ENCODE results near the gene SMC1B. TPM values are rescaled to one million over a fixed set of nuclear protein-coding genes. Genes with fewer than 3 reads are reported as not detected.

Gene SMC1B
- total and polyA plus RNA-seq, 4 donors, result 0.01 to 0.04 TPM; not detected in 2

- H3K4me3 ChIP-seq, result no peak overlapping the region
- H3K9me3 ChIP-seq (ENCODE audit: control insufficient read depth in 4 of 4, insufficient read depth in 3 of 4, low read length in 3 of 4), result peaks cover 0 to 9% (median 2%) of the 10 kb centered on the region in 4 donors
- peak in 1 of 3 donors; percentile 8 for DNase-seq
- 83 to 87% methylated on average over 18 of the region's 18 CpGs for WGBS, 2 donors
- H3K9ac ChIP-seq (ENCODE audit: insufficient read depth in 1 of 2, low read length in 2 of 2), result no peak overlapping the region
- no peak for TF ChIP-seq CTCF (IDR thresholded peaks at IDR 0.05; ENCODE audit: control extremely low read depth, extremely low read depth)
- H3K36me3 ChIP-seq (ENCODE audit: control insufficient read depth in 4 of 4, insufficient read depth in 4 of 4, low read length in 4 of 4), result no peaks in the 10 kb centered on the region
- H3K27me3 ChIP-seq (ENCODE audit: control insufficient read depth in 3 of 3, insufficient read depth in 3 of 3, low read length in 2 of 3), result no peaks in the 10 kb centered on the region
- no peak overlapping the region for H3K27ac ChIP-seq (ENCODE audit: low read depth in 1 of 2, low read length in 1 of 2)
- peaks cover 0 to 8% (median 0%) of the 10 kb centered on the region in 5 donors for H3K4me1 ChIP-seq (ENCODE audit: control insufficient read depth in 5 of 5, insufficient read depth in 5 of 5, low read length in 5 of 5)
- no peak for ATAC-seq (ENCODE audit: insufficient read depth, low FRiP score)
These were observed 16.8 kb upstream of the SMC1B start for GRCh38 chr22:45429981-45430775.

- ATAC-seq (ENCODE audit: insufficient read depth, low FRiP score) (no peak), DNase-seq (peak in 1 of 3 donors; percentile 8)
- WGBS, 2 donors, result 90 to 93% methylated on average over 10 of the region's 10 CpGs
- no peak for TF ChIP-seq CTCF (IDR thresholded peaks at IDR 0.05; ENCODE audit: control extremely low read depth, extremely low read depth)
- no peak overlapping the region for H3K9ac ChIP-seq (ENCODE audit: insufficient read depth in 1 of 2, low read length in 2 of 2)
- no peak overlapping the region for H3K4me3 ChIP-seq
- peaks cover 0 to 9% (median 2%) of the 10 kb centered on the region in 4 donors for H3K9me3 ChIP-seq (ENCODE audit: control insufficient read depth in 4 of 4, insufficient read depth in 3 of 4, low read length in 3 of 4)
- H3K27ac ChIP-seq (ENCODE audit: low read depth in 1 of 2, low read length in 1 of 2), result no peak overlapping the region
- H3K27me3 ChIP-seq (ENCODE audit: control insufficient read depth in 3 of 3, insufficient read depth in 3 of 3, low read length in 2 of 3), result no peaks in the 10 kb centered on the region
- H3K4me1 ChIP-seq (ENCODE audit: control insufficient read depth in 5 of 5, insufficient read depth in 5 of 5, low read length in 5 of 5), result peaks cover 0 to under 1% (median 0%) of the 10 kb centered on the region in 5 donors
- no peaks in the 10 kb centered on the region for H3K36me3 ChIP-seq (ENCODE audit: control insufficient read depth in 4 of 4, insufficient read depth in 4 of 4, low read length in 4 of 4)
These were observed 16.0 kb upstream of the SMC1B start for GRCh38 chr22:45429424-45429823.

DNA sequence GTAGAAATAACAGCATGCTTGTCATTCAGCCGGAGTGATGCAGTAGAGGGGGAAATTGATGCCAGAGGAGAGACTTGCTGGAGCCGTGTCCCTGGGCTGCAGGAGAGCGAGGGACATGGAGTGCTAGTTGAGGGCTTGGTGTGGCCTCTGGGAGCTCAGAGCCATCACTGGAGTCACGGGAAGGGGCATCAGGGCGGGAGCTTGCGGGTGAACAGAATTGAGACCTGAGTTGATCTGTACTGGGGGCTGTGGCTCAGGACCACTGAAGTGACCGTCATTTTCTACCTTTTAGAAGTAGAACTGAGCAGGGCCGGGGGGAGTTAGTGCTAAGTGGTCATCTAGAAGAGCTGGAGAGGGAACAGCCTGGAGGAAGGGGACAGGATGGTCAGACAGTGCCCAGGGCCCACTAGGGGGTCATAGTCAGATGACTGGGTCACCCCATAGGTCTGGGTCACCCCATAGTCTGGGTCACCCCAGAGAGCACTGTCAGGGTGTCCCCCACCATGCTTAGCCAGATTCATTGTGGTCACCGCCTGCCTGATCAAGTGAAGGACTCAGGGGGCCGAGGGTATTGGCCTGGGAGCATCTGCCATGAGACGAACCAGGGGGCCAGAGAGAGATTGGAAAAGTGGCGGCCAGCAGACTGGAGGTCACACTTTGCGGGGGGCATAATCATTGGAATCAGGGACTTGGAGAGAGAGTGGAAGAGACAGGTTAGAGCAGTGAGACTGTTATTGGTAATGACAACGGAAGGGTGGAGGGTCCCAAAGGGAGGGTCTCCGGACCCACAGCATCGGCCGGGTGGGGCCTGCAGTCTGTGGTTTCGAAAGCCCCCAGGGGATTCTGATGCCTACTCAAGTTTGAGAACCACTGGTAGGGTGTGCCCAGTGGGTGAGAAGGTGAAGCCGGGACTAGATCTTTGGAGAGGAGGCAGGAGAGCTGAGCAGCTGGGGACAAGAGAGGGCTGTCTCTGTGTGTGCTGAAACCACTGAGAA lies 15.3 kb upstream of the SMC1B start:
- TF ChIP-seq CTCF (IDR thresholded peaks at IDR 0.05; ENCODE audit: control extremely low read depth, extremely low read depth), result no peak
- DNase-seq, result peak in 1 of 3 donors; percentile 7
- Histone ChIP-seq H3K4me3 (no peak overlapping the region), H3K27ac (ENCODE audit: low read depth in 1 of 2, low read length in 1 of 2) (no peak overlapping the region), H3K9me3 (ENCODE audit: control insufficient read depth in 4 of 4, insufficient read depth in 3 of 4, low read length in 3 of 4) (peaks cover 0 to 9% (median 2%) of the 10 kb centered on the region in 4 donors), H3K27me3 (ENCODE audit: control insufficient read depth in 3 of 3, insufficient read depth in 3 of 3, low read length in 2 of 3) (no peaks in the 10 kb centered on the region), H3K9ac (ENCODE audit: insufficient read depth in 1 of 2, low read length in 2 of 2) (no peak overlapping the region), H3K36me3 (ENCODE audit: control insufficient read depth in 4 of 4, insufficient read depth in 4 of 4, low read length in 4 of 4) (no peaks in the 10 kb centered on the region), H3K4me1 (ENCODE audit: control insufficient read depth in 5 of 5, insufficient read depth in 5 of 5, low read length in 5 of 5) (no peaks in the 10 kb centered on the region)
- ATAC-seq (ENCODE audit: insufficient read depth, low FRiP score), result no peak
- WGBS, 2 donors, result 93 to 94% methylated on average over 19 of the region's 19 CpGs

Data from lung (tissue), 12 donors.